Right atrium auricular region (tissue), 2 donors: ENCODE measurements around the gene CMPK1. TPM values are rescaled to one million over a fixed set of nuclear protein-coding genes. Genes with fewer than 3 reads are reported as not detected.

ENCODE experiments used
- DNase-seq: peaks from one replicate; pipeline ENCODE4 v3.0.0-alpha.2; 2019; ENCODE audit warnings: low spot score
- H3K27ac ChIP-seq, 2 donors: fragments of 200-600 bp; sonication (generic); 1 replicate in 1 of 2; 2 replicates in 1 of 2; pipeline ENCODE4 v1.5.1; 2016 to 2019
- H3K27me3 ChIP-seq, 2 donors: fragments of 200-600 bp; sonication (generic); one replicate each; pipeline versions ENCODE4 v1.5.1 to v1.6.0; 2017 to 2019
- H3K36me3 ChIP-seq: fragments of 200-600 bp; sonication (generic); one replicate; pipeline ENCODE4 v1.5.1; 2016
- H3K4me1 ChIP-seq, 2 donors: fragments of 200-600 bp; sonication (generic); one replicate each; pipeline versions ENCODE4 v1.5.1 to v1.6.0; 2017 to 2019
- H3K4me3 ChIP-seq, 2 donors: fragments of 200-600 bp; sonication (generic); 1 replicate in 1 of 2; 2 replicates in 1 of 2; pipeline ENCODE4 v1.5.1; 2017 to 2019; ENCODE audit warnings: mild to moderate bottlenecking in 1 of 2, moderate library complexity in 1 of 2
- H3K9me3 ChIP-seq, 2 donors: fragments of 200-600 bp; sonication (generic); one replicate each; pipeline ENCODE4 v1.5.1; 2019
- CTCF ChIP-seq, 2 donors: fragments of 200-600 bp; sonication (generic); IDR thresholded peaks; one replicate each; pipeline ENCODE4 v1.5.1; 2019; ENCODE audit warnings: antibody characterized with exemption in 2 of 2
- total RNA-seq, 2 donors: library from RNA; depleted of rRNA; stranded (reverse); fragments of >200 nt; gene quantifications; one replicate each; pipeline ENCODE4 v1.1.0, GENCODE V29; 2016

CMPK1 gene
- total RNA-seq, 2 donors from 2014 or later: 51.4 to 72.3 TPM

- no peak for TF ChIP-seq CTCF (IDR thresholded peaks at IDR 0.05)
- Histone ChIP-seq H3K4me3 (no peak overlapping the region), H3K27me3 (no peaks in the 10 kb centered on the region), H3K4me1 (no peaks in the 10 kb centered on the region), H3K27ac (no peak overlapping the region), H3K9me3 (no peaks in the 10 kb centered on the region), H3K36me3 (no peaks in the 10 kb centered on the region)
- no peak for DNase-seq
Measured at GRCh38 chr1:47423872-47424271, 90.3 kb downstream of the CMPK1 start.

GRCh38 chr1:47424336-47424982 lies 90.9 kb downstream of the CMPK1 start:
- Histone ChIP-seq H3K9me3 (no peaks in the 10 kb centered on the region), H3K27ac (no peak overlapping the region), H3K4me1 (no peaks in the 10 kb centered on the region), H3K27me3 (no peaks in the 10 kb centered on the region), H3K4me3 (no peak overlapping the region), H3K36me3 (no peaks in the 10 kb centered on the region)
- peak; percentile 31 to 69 for TF ChIP-seq CTCF (IDR thresholded peaks at IDR 0.05)
- no peak for DNase-seq

Other genes with a start within 250 kb of the CMPK1 start
- not detected for gene CYP4A22, start 196.3 kb upstream of the CMPK1 start, total RNA-seq
- 10 to 100 TPM in 1 of 2 donors, 1 to 10 TPM in 1; 3.1 to 10.6 TPM for gene PDZK1IP1, start 143.8 kb upstream of the CMPK1 start, total RNA-seq
- gene TAL1, start 101.6 kb upstream of the CMPK1 start, total RNA-seq: 1 to 10 TPM; 3.1 to 4.1 TPM
- under 1 TPM; 0.31 to 0.52 TPM for gene STIL, start 19.6 kb upstream of the CMPK1 start, total RNA-seq
- gene FOXE3, start 82.5 kb downstream of the CMPK1 start, total RNA-seq: not detected
- gene FOXD2, start 104.3 kb downstream of the CMPK1 start, total RNA-seq: under 1 TPM in 1 of 2 donors, not detected in 1; 0.04 TPM